ENCODE measurements around the gene METTL6.
"Not testable (repeated sequence)": the region's sequence is repeated elsewhere in the genome, so short reads cannot be mapped to it uniquely, and the experiment has no call there.

Gene METTL6

GRCh38 chr3:15450438-15451215 is 23.3 kb upstream of the METTL6 start:
- no peak for DNase-seq

GRCh38 chr3:15449489-15450224 is 22.3 kb upstream of the METTL6 start:
- DNase-seq: no peak

GRCh38 chr3:15443826-15444524 is 16.6 kb upstream of the METTL6 start:
- DNase-seq: no peak

- DNase-seq: no peak
Measured at GRCh38 chr3:15440891-15441290, 13.5 kb upstream of the METTL6 start.

GRCh38 chr3:15439476-15439875 is 12.1 kb upstream of the METTL6 start:
- DNase-seq: no peak

GRCh38 chr3:15438983-15439382 is 11.6 kb upstream of the METTL6 start:
- no peak for DNase-seq

GRCh38 chr3:15436246-15436645 is 8.9 kb upstream of the METTL6 start:
- no peak for DNase-seq

- no peak for DNase-seq
Measured at GRCh38 chr3:15434756-15435155, 7.4 kb upstream of the METTL6 start.

GRCh38 chr3:15433531-15433930 is 6.2 kb upstream of the METTL6 start:
- DNase-seq: no peak

GRCh38 chr3:15431256-15431837 is 4.0 kb upstream of the METTL6 start:
- DNase-seq: no peak

- DNase-seq: no peak
Measured at GRCh38 chr3:15430624-15431023, 3.3 kb upstream of the METTL6 start.

- no peak for DNase-seq
Measured at GRCh38 chr3:15429080-15429479, 1.7 kb upstream of the METTL6 start.

- DNase-seq: peak; percentile 18
Measured at GRCh38 chr3:15428539-15428938, 1.2 kb upstream of the METTL6 start.

- DNase-seq: peak; percentile 11
Measured at GRCh38 chr3:15427981-15428380, 637 bp upstream of the METTL6 start.

- DNase-seq: no peak
Measured at GRCh38 chr3:15426579-15427118, 695 bp downstream of the METTL6 start.

GRCh38 chr3:15420871-15421270 is 6.5 kb downstream of the METTL6 start:
- no peak for DNase-seq

- DNase-seq: not testable (repeated sequence)
Measured at GRCh38 chr3:15410966-15411365, 16.4 kb downstream of the METTL6 start.

GRCh38 chr3:15409774-15410173 is 17.6 kb downstream of the METTL6 start:
- no peak for DNase-seq

GRCh38 chr3:15409239-15409638 is 18.1 kb downstream of the METTL6 start:
- DNase-seq: no peak

- DNase-seq: peak; percentile 59
Measured at GRCh38 chr3:15405448-15406050, 21.8 kb downstream of the METTL6 start.

- DNase-seq: no peak
Measured at GRCh38 chr3:15404767-15405166, 22.6 kb downstream of the METTL6 start.

- no peak for DNase-seq
Measured at GRCh38 chr3:15403965-15404364, 23.4 kb downstream of the METTL6 start.

GRCh38 chr3:15403495-15403894 is 23.8 kb downstream of the METTL6 start:
- DNase-seq: no peak

All from NCI-H69 (cell line).